ENCODE data around the gene OPCML. TPM values are rescaled to one million over a fixed set of nuclear protein-coding genes. Genes with fewer than 3 reads are reported as not detected.

OPCML gene
- polyA plus RNA-seq, 3 donors = not detected

DNA sequence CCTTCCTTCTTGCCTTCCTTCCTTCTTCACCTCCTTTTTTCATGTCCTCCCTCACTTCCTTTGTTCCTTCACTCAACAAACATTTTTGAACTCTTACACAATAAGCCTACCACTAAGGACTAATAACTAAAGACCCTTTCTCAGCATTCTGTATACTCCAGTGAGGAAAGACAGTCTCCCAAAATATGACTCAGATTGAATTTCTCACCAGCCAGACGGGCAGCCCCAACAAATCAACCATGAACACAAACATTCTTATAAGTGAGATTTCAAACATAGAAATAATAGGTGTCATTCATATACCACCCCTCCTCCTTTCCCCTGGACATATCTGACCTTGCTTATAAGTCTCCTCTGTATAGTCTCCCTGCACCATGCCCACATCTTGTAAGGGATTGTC is 1079.7 kb downstream of the OPCML start:
- Histone ChIP-seq H3K4me1 (ENCODE audit: control insufficient read depth in 1 of 2, insufficient read depth in 2 of 2, low read length in 2 of 2) (no peaks in the 10 kb centered on the region), H3K27me3 (ENCODE audit: control insufficient read depth in 2 of 2, insufficient read depth in 2 of 2, low read length in 2 of 2) (no peaks in the 10 kb centered on the region), H3K36me3 (replicated peaks in 1 of 2; ENCODE audit: control insufficient read depth in 1 of 2, insufficient read depth in 2 of 2, low read length in 2 of 2) (no peaks in the 10 kb centered on the region), H3K9me3 (replicated peaks in 1 of 2; ENCODE audit: control insufficient read depth in 1 of 2, insufficient read depth in 1 of 2, low read length in 2 of 2) (no peaks in the 10 kb centered on the region), H3K79me2 (ENCODE audit: insufficient read depth, low read length) (no peaks in the 10 kb centered on the region), H4K20me1 (ENCODE audit: insufficient read depth, low read length) (no peaks in the 10 kb centered on the region), H3K9ac (ENCODE audit: insufficient read depth, low read length, poor library complexity, severe bottlenecking) (no peak overlapping the region), H2AFZ (ENCODE audit: insufficient read depth, low read depth, low read length, poor library complexity, severe bottlenecking) (no peak overlapping the region), H3K4me3 (replicated peaks in 1 of 3; ENCODE audit: low read depth in 2 of 3, low read length in 3 of 3) (no peak overlapping the region), H3K27ac (ENCODE audit: low read depth in 1 of 2, low read length in 2 of 2) (no peak overlapping the region), H3K4me2 (replicated peaks; ENCODE audit: extremely low read depth, low read length, poor library complexity, severe bottlenecking) (no peak overlapping the region)
- WGBS (ENCODE audit: insufficient coverage) = no CpG with 5 or more reads among the region's 1 CpG
- Mint-ChIP-seq H3K4me1 (no peaks in the 10 kb centered on the region), H3K4me3 (no peak overlapping the region), H3K27me3 (ENCODE audit: low read depth in 3 of 3) (no peaks in the 10 kb centered on the region), H3K9me3 (peaks cover 0 to 11% (median 3%) of the 10 kb centered on the region in 7 donors), H3K27ac (no peak overlapping the region), H3K36me3 (no peaks in the 10 kb centered on the region)
- TF ChIP-seq, protein P1, sequence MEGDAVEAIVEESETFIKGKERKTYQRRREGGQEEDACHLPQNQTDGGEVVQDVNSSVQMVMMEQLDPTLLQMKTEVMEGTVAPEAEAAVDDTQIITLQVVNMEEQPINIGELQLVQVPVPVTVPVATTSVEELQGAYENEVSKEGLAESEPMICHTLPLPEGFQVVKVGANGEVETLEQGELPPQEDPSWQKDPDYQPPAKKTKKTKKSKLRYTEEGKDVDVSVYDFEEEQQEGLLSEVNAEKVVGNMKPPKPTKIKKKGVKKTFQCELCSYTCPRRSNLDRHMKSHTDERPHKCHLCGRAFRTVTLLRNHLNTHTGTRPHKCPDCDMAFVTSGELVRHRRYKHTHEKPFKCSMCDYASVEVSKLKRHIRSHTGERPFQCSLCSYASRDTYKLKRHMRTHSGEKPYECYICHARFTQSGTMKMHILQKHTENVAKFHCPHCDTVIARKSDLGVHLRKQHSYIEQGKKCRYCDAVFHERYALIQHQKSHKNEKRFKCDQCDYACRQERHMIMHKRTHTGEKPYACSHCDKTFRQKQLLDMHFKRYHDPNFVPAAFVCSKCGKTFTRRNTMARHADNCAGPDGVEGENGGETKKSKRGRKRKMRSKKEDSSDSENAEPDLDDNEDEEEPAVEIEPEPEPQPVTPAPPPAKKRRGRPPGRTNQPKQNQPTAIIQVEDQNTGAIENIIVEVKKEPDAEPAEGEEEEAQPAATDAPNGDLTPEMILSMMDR (IDR thresholded peaks at IDR 0.05) = no peak
- intact Hi-C loops (cut with micrococcal nuclease) = no loop called here
- DNase-seq = no peak

DNA sequence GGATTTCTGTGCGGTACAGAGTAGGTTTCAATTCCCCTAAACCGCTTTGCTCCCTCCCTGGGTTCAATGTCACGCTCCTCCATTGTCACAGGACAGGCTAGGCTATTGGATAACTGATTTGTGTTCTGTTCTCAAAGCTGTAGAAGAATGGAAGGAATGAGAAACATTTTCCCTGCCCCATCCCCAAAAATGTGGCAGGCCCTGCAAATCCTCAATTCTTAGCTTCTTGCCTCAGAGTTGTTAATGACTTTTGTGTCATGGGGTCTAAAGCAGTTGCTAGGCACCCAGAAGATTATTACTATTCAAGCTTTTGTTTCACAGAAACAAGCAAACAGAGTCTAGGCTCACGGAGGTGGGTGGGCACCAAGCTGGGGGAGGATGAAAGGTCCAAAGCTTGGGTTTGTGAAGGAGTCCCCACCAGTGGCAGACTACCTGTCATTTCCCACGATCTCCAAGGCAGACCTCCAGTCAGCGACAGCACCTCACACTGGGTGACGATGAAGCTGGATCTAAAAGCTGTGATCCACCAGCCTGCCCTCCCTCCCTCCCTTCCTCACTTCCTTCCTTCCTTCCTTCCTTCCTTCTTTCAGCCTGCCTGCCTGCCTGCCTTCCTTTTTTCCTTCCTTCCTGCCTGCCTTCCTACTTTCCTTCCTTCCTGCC is 1080.2 kb downstream of the OPCML start:
- TF ChIP-seq, protein P1 (IDR thresholded peaks at IDR 0.05) = no peak

More for the DNA sequence above, 1080.2 kb downstream of the OPCML start:
- Histone ChIP-seq H3K9ac (ENCODE audit: insufficient read depth, low read length, poor library complexity, severe bottlenecking) (no peak overlapping the region), H4K20me1 (ENCODE audit: insufficient read depth, low read length) (no peaks in the 10 kb centered on the region), H3K4me1 (ENCODE audit: control insufficient read depth in 1 of 2, insufficient read depth in 2 of 2, low read length in 2 of 2) (no peaks in the 10 kb centered on the region), H3K27me3 (ENCODE audit: control insufficient read depth in 2 of 2, insufficient read depth in 2 of 2, low read length in 2 of 2) (no peaks in the 10 kb centered on the region), H3K79me2 (ENCODE audit: insufficient read depth, low read length) (no peaks in the 10 kb centered on the region), H3K4me3 (replicated peaks in 1 of 3; ENCODE audit: low read depth in 2 of 3, low read length in 3 of 3) (no peak overlapping the region), H3K9me3 (replicated peaks in 1 of 2; ENCODE audit: control insufficient read depth in 1 of 2, insufficient read depth in 1 of 2, low read length in 2 of 2) (no peaks in the 10 kb centered on the region), H3K36me3 (replicated peaks in 1 of 2; ENCODE audit: control insufficient read depth in 1 of 2, insufficient read depth in 2 of 2, low read length in 2 of 2) (no peaks in the 10 kb centered on the region), H3K27ac (ENCODE audit: low read depth in 1 of 2, low read length in 2 of 2) (no peak overlapping the region), H3K4me2 (replicated peaks; ENCODE audit: extremely low read depth, low read length, poor library complexity, severe bottlenecking) (no peak overlapping the region), H2AFZ (ENCODE audit: insufficient read depth, low read depth, low read length, poor library complexity, severe bottlenecking) (no peak overlapping the region)
- Mint-ChIP-seq H3K36me3 (no peaks in the 10 kb centered on the region), H3K27ac (peak overlapping the region in 1 of 7 donors; percentile 21), H3K27me3 (ENCODE audit: low read depth in 3 of 3) (no peaks in the 10 kb centered on the region), H3K9me3 (peaks cover 0 to 11% (median 3%) of the 10 kb centered on the region in 7 donors), H3K4me1 (no peaks in the 10 kb centered on the region), H3K4me3 (no peak overlapping the region)
- 60% methylated on average over 4 of the region's 7 CpGs for WGBS (ENCODE audit: insufficient coverage)
- intact Hi-C loops (cut with micrococcal nuclease) = no loop called here
- DNase-seq = no peak
